Esophagus (tissue), 2 donors: ENCODE results near the gene TBX19. TPM values are rescaled to one million over a fixed set of nuclear protein-coding genes. Genes with fewer than 3 reads are reported as not detected.

Experiments
- H3K27ac ChIP-seq, 2 donors: one replicate each; pipeline ENCODE4 v1.5.1; 2013; ENCODE audit warnings: low read depth in 2 of 2, mild to moderate bottlenecking in 2 of 2, inconsistent platforms in 1 of 2, low read length in 1 of 2, moderate library complexity in 1 of 2
- H3K27me3 ChIP-seq, 2 donors: one replicate each; pipeline ENCODE4 v1.6.1; 2013; ENCODE audit warnings: low read length in 2 of 2, control low read depth in 1 of 2, mild to moderate bottlenecking in 1 of 2; ENCODE audit not compliant: insufficient read depth in 2 of 2, control insufficient read depth in 1 of 2
- H3K36me3 ChIP-seq, 2 donors: one replicate each; pipeline ENCODE4 v1.6.1; 2013; ENCODE audit warnings: low read length in 1 of 2; ENCODE audit not compliant: control insufficient read depth in 2 of 2, insufficient read depth in 2 of 2
- H3K4me1 ChIP-seq, 2 donors: one replicate each; pipeline ENCODE4 v1.6.1; 2013; ENCODE audit warnings: low read length in 1 of 2; ENCODE audit not compliant: control insufficient read depth in 2 of 2, insufficient read depth in 2 of 2
- H3K4me3 ChIP-seq, 2 donors: one replicate each; pipeline ENCODE4 v1.5.1; 2013; ENCODE audit warnings: low read length in 2 of 2, mild to moderate bottlenecking in 2 of 2, low read depth in 1 of 2, moderate library complexity in 1 of 2
- H3K9me3 ChIP-seq, 2 donors: one replicate each; pipeline ENCODE4 v1.6.1; 2013; ENCODE audit warnings: mild to moderate bottlenecking in 2 of 2, low read depth in 1 of 2, low read length in 1 of 2, moderate library complexity in 1 of 2; ENCODE audit not compliant: control insufficient read depth in 2 of 2, insufficient read depth in 1 of 2
- WGBS, 2 donors: extraction: QIAGEN DNeasy Blood & Tissue Kit; methylation state at CpG; one replicate each; pipeline ENCODE4 v1.1.7; 2013; 5-methylcytosine and 5-hydroxymethylcytosine counted together
- polyA plus RNA-seq, 2 donors: library from polyadenylated mRNA; stranded (reverse); fragments of 200-250 nt; gene quantifications; one replicate each; pipeline ENCODE4 v1.2.3, GENCODE V29; 2013
- donor health status: healthy with polysubstance abuse.
- donor health status: Bipolar disorder and iron deficiency.

Gene TBX19
- polyA plus RNA-seq, 2 donors, result 1.2 to 1.7 TPM

DNA sequence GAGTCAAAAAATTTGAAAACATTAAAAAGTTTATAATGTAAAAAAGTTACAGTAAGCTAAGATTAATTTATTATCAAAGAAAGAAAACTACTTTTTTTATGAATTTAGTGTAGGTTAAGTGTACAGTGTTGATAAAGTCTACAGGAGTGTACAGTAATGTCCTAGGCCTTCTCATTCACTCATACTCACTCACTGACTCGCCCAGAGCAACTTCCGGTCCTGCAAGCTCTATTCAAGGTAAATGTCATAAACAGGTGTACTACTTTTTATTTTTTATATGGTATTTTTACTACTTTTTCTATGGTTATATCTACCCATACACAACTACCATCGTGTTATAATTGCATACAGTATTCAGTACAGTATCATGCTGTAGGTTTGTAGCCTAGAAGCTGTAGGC, 49.6 kb downstream of the TBX19 start:
- Histone ChIP-seq H3K4me3 (no peak overlapping the region), H3K4me1 (no peaks in the 10 kb centered on the region), H3K27ac (no peak overlapping the region), H3K27me3 (no peaks in the 10 kb centered on the region), H3K9me3 (no peaks in the 10 kb centered on the region), H3K36me3 (no peaks in the 10 kb centered on the region)
- 90 to 94% methylated on average over 3 of the region's 3 CpGs for WGBS, 2 donors

DNA sequence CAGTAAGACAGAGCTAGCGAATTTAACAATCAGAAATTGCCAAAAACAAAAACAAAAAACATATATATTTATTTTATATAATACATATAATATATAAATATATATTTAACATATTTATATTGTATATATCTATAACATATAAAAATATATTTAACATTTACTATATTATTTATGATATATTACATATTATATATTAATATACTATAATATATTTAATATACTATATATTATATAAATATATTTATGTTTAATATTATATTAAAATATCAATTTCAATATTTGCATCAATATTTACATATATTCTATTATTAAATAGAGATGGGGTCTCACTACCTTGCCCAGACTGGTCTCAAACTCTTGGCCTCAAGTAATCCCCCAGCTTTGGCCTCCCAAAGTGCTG, 50.9 kb downstream of the TBX19 start:
- WGBS, 2 donors, result 95 to 100% methylated on average over 1 of the region's 1 CpG
- Histone ChIP-seq H3K4me1 (no peaks in the 10 kb centered on the region), H3K36me3 (no peaks in the 10 kb centered on the region), H3K27ac (no peak overlapping the region), H3K4me3 (no peak overlapping the region), H3K9me3 (no peaks in the 10 kb centered on the region), H3K27me3 (no peaks in the 10 kb centered on the region)

DNA sequence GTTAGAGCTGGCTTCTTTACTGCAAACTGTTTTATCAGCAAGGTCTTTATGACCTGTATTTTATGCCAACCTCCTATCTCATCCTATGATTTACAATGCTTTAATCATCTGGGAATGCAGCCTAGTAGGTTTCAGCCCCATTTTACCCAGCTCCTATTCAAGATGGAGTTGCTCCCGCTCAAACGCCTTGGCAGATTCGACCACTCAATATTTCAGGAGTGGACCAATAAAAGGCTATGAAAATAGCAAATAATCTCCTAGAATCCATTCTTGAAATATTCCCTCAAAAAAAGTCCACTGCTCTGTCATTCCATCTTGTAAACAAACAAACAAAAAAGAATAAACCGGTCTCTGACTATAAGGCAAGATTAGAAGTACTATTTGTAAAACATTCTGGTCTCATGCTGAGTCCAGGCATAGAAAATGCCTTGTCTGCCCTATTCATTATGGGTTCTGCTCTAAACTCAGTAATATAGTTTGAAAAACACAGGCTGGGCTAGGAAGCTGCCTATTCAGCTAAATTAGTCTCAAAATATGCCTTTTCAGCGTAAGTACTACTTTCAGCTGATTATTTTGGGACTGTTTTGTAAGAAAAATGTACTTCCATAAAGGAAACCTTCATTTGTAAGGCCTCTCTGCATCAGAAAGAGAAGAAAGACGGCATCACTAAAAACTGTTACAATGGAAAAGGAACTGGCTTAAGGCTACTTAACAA, 53.0 kb downstream of the TBX19 start:
- Histone ChIP-seq H3K36me3 (no peaks in the 10 kb centered on the region), H3K4me1 (no peaks in the 10 kb centered on the region), H3K27ac (no peak overlapping the region), H3K27me3 (no peaks in the 10 kb centered on the region), H3K4me3 (no peak overlapping the region), H3K9me3 (no peaks in the 10 kb centered on the region)
- 59 to 78% methylated on average over 6 of the region's 6 CpGs for WGBS, 2 donors

DNA sequence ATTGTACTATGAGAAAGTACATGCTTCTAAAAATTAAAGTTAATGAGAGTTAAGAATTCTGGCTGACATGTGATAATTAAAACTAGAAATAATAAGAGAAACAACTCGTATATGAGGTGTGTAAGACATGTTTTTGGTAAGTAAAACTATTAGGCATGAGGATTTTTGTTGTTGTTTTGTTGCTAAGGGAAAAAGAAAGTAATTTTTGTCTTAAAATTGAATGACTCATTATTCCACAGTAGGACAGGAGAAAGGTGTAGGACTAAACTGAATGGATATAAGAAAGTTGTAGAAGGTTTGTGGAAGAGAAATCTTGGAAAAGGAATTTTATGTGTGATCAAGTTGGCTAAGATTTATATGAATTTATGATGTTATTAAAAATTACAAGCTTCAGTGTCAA, 54.8 kb downstream of the TBX19 start:
- H3K9me3 ChIP-seq, result no peaks in the 10 kb centered on the region
- WGBS, 2 donors, result 29 to 38% methylated on average over 1 of the region's 1 CpG
- no peaks in the 10 kb centered on the region for H3K27me3 ChIP-seq
- H3K4me3 ChIP-seq, result no peak overlapping the region
- no peak overlapping the region for H3K27ac ChIP-seq
- H3K4me1 ChIP-seq, result no peaks in the 10 kb centered on the region
- no peaks in the 10 kb centered on the region for H3K36me3 ChIP-seq

DNA sequence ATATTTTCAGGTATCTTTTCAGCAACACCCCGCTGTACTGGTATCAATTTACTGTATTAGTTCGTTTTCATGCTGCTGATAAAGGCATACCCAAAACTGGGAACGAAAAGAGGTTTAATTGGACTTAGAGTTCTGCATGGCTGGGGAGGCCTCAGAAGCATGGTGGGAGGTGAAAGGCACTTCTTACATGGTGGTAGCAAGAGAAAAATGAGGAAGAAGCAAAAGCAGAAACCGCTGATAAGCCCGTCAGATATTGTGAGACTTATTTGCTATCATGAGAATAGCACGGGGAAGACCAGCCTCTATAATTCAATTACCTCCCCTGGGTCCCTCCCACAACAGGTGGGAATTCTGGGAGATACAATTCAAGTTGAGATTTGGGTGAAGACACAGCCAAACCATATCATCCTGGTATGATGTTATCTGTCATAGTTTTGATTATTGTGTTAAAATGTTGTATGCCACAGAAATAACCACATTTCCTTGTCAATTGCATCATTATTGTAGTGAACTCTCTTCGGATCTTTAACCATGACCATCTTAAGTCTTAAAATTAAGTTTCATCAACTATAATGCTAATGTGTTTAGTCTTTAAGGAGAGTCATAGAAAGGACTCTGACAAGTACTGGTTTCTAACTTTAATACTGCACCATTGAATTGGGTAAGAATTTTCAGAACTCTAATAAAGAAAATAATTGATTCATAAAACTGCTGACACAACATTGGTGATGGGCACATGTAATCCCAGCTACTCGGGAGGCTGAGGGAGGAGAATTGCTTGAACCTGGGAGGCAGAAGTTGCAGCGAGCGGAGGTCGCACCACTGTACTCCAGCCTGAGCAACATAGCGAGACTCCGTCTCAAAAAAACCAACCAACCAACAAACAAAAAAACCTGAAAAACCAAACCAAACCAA, 58.2 kb downstream of the TBX19 start:
- H3K4me1 ChIP-seq, result no peaks in the 10 kb centered on the region
- H3K4me3 ChIP-seq, result no peak overlapping the region
- no peaks in the 10 kb centered on the region for H3K27me3 ChIP-seq
- no peak overlapping the region for H3K27ac ChIP-seq
- no peaks in the 10 kb centered on the region for H3K36me3 ChIP-seq
- no peaks in the 10 kb centered on the region for H3K9me3 ChIP-seq
- WGBS, 2 donors, result 85 to 89% methylated on average over 13 of the region's 13 CpGs

DNA sequence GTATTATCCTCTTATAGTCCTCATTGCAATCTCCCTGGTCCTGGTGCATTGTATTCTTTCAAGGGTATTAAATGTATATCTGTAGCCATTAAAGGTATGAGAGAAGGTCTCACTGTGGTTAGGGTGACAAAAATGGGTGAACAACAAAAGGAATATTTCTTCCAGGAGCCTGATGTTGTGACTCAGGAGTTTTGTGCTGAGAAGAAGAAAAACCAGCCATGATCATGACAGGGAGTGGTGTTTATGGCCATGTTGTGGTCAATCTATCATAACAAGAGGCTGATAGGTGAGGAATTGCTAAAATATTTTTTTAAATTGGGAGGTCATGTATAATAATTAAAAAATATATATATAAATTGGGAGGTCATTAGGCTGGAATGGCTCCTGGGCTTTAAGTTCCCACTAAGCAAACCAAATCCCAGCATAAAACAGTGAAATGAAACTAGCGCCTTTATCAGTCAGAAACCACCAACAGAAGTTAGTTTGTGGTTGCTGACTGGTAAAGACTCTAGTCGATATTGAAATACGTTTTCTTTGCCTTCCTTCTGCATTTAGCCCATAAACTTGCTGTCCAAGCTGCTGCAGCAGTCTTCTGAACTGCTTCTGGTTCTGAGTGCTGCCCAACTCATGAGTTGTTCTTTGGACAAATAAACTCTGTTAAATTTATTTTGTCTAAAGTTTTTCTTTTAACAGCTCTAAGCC, 60.3 kb downstream of the TBX19 start:
- no peaks in the 10 kb centered on the region for H3K4me1 ChIP-seq
- no peak overlapping the region for H3K4me3 ChIP-seq
- H3K9me3 ChIP-seq, result no peaks in the 10 kb centered on the region
- H3K36me3 ChIP-seq, result no peaks in the 10 kb centered on the region
- 75 to 77% methylated on average over 3 of the region's 3 CpGs for WGBS, 2 donors
- no peaks in the 10 kb centered on the region for H3K27me3 ChIP-seq
- no peak overlapping the region for H3K27ac ChIP-seq

DNA sequence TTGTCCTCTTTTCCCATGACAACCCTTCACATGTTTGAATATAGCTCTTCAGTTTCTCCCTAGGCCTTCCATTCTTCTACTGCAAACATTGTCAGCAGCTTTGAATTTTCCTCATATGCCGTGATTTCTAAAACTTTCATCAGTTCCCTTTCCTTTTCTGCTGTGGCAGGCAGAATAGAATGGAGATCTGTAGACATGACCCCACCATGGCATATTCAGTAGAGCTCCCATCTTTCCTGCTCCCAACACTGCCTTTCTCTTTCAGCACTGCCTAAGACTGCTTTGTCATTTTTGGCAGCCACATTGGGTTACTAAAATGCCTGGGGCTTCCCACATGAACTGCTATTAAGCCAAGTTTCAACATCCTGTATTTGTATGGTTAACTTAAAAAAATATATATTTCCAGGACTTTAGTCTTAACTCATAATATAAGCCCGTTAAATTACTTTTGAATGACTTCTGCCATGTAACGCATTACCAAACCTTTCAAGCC, 60.9 kb downstream of the TBX19 start:
- Histone ChIP-seq H3K9me3 (no peaks in the 10 kb centered on the region), H3K4me3 (no peak overlapping the region), H3K27me3 (no peaks in the 10 kb centered on the region), H3K4me1 (no peaks in the 10 kb centered on the region), H3K27ac (no peak overlapping the region), H3K36me3 (no peaks in the 10 kb centered on the region)
- WGBS, 2 donors, result 60 to 76% methylated on average over 3 of the region's 3 CpGs

DNA sequence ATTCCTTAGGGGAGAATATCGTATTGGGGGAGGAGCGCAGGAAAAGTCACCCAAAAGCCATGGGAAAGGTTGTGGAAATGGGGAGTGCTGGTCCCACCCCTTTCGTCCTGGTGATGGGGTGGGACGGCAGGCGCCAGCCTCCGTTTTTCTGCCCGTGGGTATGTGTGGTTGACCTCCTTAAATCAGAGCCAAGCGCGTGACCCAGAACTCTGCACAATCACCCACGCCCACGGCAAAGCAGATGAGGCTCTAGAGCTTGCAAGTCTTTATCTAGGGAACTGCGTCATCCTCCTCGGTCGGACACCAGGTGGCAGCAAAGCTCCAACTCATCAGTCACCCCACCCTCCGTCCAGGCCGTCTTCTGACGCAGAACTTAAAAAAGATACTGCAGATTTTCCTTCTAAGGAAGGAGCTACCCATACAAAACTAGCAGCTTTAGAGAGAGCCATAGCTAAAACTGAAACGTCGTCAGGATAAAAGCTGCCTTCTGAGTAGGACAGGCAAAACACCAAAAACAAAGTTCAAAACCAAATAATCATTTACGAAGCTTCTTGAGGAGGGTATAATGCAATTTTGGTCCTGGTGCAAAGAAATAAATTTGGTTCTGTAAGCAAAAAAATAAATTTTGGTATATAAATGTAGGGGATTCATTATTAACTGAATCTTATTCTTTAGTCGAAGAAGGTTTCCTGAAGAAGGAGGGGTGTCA, 62.0 kb downstream of the TBX19 start:
- WGBS, 2 donors, result 10 to 12% methylated on average over 21 of the region's 21 CpGs
- Histone ChIP-seq H3K36me3 (no peaks in the 10 kb centered on the region), H3K9me3 (no peaks in the 10 kb centered on the region), H3K27ac (no peak overlapping the region), H3K4me3 (no peak overlapping the region), H3K4me1 (no peaks in the 10 kb centered on the region), H3K27me3 (no peaks in the 10 kb centered on the region)

DNA sequence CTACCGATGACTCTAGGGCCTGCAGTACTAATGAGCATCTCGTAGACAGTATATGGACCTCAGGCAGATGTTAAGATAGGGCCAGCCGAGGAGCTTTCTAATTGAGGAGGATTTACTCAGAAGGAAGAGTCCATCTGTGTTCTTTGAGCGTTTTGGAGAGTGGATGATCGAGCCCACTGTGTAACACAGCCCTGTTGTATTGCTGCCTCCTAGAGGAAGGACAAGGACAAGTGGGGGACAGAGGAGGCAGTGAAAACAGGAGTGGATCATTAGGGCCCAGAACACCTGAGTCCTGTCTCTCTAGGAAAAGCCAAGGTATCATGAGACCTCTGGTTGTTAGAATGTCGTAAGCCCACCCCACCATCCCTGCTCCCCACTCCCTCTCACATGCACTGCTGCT, 62.9 kb downstream of the TBX19 start:
- H3K27me3 ChIP-seq, result no peaks in the 10 kb centered on the region
- no peak overlapping the region for H3K4me3 ChIP-seq
- whole genome bisulfite sequencing, 2 donors, result 80 to 81% methylated on average over 6 of the region's 6 CpGs
- no peaks in the 10 kb centered on the region for H3K4me1 ChIP-seq
- H3K36me3 ChIP-seq, result no peaks in the 10 kb centered on the region
- H3K27ac ChIP-seq, result no peak overlapping the region
- H3K9me3 ChIP-seq, result no peaks in the 10 kb centered on the region
